MM.1S (cell line): ENCODE results near the gene CHRNB4.

Experiments used
- EZH2 ChIP-seq: fragments of 300-600 bp; sonication (generic); optimal IDR thresholded peaks from 2 replicates; pipeline ENCODE3; 2017; ENCODE audit warnings: low read depth, mild to moderate bottlenecking, antibody characterized with exemption, low read length, mixed read lengths
- EZH2phosphoT487 ChIP-seq: fragments of 300-600 bp; sonication (generic); IDR thresholded peaks from 2 replicates; pipeline ENCODE4 v1.6.1; 2018; ENCODE audit warnings: antibody characterized with exemption, low read length
- TF ChIP-seq, protein P1 (sequence below): fragments of 300-600 bp; sonication (generic); IDR thresholded peaks from 2 replicates; pipeline ENCODE4 v1.5.1; 2016; ENCODE audit warnings: antibody characterized with exemption, low read length, mixed read lengths

DNA sequence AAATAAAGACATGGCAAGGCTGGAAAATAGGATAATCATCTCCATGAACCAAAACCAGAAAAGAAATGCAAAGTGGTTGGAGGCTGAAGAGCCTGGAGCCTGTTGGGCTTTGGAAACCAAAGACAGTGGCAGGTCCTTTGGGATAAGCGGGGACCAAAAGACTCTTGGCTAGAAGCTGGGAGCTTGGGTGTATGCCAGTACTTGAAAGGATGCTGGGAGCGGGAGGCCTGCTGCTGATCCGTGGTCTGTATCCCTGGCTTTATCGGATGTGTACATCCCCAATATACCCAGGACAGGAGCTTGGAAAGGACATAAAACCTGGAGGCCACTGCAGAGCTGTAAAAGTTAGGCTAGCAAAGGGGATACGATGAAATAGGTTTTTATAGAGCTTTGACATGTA is 1.3 kb upstream of the CHRNB4 start:
- TF ChIP-seq, protein P1, sequence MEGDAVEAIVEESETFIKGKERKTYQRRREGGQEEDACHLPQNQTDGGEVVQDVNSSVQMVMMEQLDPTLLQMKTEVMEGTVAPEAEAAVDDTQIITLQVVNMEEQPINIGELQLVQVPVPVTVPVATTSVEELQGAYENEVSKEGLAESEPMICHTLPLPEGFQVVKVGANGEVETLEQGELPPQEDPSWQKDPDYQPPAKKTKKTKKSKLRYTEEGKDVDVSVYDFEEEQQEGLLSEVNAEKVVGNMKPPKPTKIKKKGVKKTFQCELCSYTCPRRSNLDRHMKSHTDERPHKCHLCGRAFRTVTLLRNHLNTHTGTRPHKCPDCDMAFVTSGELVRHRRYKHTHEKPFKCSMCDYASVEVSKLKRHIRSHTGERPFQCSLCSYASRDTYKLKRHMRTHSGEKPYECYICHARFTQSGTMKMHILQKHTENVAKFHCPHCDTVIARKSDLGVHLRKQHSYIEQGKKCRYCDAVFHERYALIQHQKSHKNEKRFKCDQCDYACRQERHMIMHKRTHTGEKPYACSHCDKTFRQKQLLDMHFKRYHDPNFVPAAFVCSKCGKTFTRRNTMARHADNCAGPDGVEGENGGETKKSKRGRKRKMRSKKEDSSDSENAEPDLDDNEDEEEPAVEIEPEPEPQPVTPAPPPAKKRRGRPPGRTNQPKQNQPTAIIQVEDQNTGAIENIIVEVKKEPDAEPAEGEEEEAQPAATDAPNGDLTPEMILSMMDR = no peak
- no peak for TF ChIP-seq EZH2
- TF ChIP-seq EZH2phosphoT487 = no peak
